ENCODE data around the gene ARHGDIB. TPM values are rescaled to one million over a fixed set of nuclear protein-coding genes. Genes with fewer than 3 reads are reported as not detected.

The ARHGDIB gene
- total and polyA plus RNA-seq, 2 of the 13 experiments (the other 11 are each of a cell fraction or from before 2014, with no cell fraction given): 0.11 to 0.87 TPM

- 26% methylated on average over 7 of the region's 7 CpGs for WGBS (ENCODE audit: low lambda C conversion rate)
- Histone ChIP-seq H2AFZ (ENCODE audit: low read length) (no peak overlapping the region), H3K79me2 (ENCODE audit: insufficient read depth, low read length) (no peaks in the 10 kb centered on the region), H3K4me2 (ENCODE audit: low read depth, low read length) (no peak overlapping the region), H3K9ac (ENCODE audit: insufficient read depth, low read depth, low read length) (no peak overlapping the region), H3K4me3 (replicated peaks in 1 of 3; ENCODE audit: insufficient read depth in 1 of 3, low read depth in 2 of 3, low read length in 3 of 3) (no peak overlapping the region), H3K9me3 (ENCODE audit: low read length) (no peaks in the 10 kb centered on the region), H3K27ac (ENCODE audit: extremely low read length, insufficient read depth, low read length) (no peak overlapping the region), H3K36me3 (replicated peaks in 1 of 2; ENCODE audit: control insufficient read depth in 1 of 2, insufficient read depth in 2 of 2, low read length in 2 of 2) (no peaks in the 10 kb centered on the region), H3K4me1 (ENCODE audit: insufficient read depth, low read length) (no peaks in the 10 kb centered on the region), H4K20me1 (ENCODE audit: insufficient read depth, low read length) (no peaks in the 10 kb centered on the region), H3K27me3 (ENCODE audit: control insufficient read depth in 1 of 2, insufficient read depth in 2 of 2, low read length in 2 of 2) (no peaks in the 10 kb centered on the region)
- ATAC-seq (no peak), FAIRE-seq (no peak), DNase-seq (ENCODE audit: low spot score) (no peak)
- ChIA-PET POLR2A (no interaction called here), CTCF (ENCODE audit: low intra/inter-chr PET ratio, low total read pairs) (no interaction called here)
- TF ChIP-seq FOXK1 (CRISPR knock-in tag; IDR thresholded peaks at IDR 0.05; ENCODE audit: borderline replicate concordance, low read depth) (no peak), KMT2A (CRISPR knock-in tag; IDR thresholded peaks at IDR 0.05) (no peak), CHCHD3 (CRISPR knock-in tag; IDR thresholded peaks at IDR 0.05) (no peak), DPF2 (CRISPR knock-in tag; IDR thresholded peaks at IDR 0.05; ENCODE audit: borderline replicate concordance, low read depth) (no peak), JARID2 (CRISPR knock-in tag; IDR thresholded peaks at IDR 0.05; ENCODE audit: insufficient replicate concordance) (no peak), ZSCAN20 (CRISPR knock-in tag; IDR thresholded peaks at IDR 0.05; ENCODE audit: borderline replicate concordance) (no peak), ZNF552 (CRISPR knock-in tag; IDR thresholded peaks at IDR 0.05; ENCODE audit: borderline replicate concordance) (no peak), ZNF234 (CRISPR knock-in tag; conservative IDR thresholded peaks at IDR 0.05) (no peak), ZNF704 (CRISPR knock-in tag; IDR thresholded peaks at IDR 0.05; ENCODE audit: borderline replicate concordance) (no peak), HMGXB4 (CRISPR knock-in tag; IDR thresholded peaks at IDR 0.05; ENCODE audit: borderline replicate concordance in 1 of 2, low read depth in 1 of 2) (no peak), ZSCAN31 (CRISPR knock-in tag; IDR thresholded peaks at IDR 0.05; ENCODE audit: low read depth) (no peak), NFIB (CRISPR knock-in tag; IDR thresholded peaks at IDR 0.05; ENCODE audit: borderline replicate concordance) (no peak)
- TF ChIP-seq, protein P1, sequence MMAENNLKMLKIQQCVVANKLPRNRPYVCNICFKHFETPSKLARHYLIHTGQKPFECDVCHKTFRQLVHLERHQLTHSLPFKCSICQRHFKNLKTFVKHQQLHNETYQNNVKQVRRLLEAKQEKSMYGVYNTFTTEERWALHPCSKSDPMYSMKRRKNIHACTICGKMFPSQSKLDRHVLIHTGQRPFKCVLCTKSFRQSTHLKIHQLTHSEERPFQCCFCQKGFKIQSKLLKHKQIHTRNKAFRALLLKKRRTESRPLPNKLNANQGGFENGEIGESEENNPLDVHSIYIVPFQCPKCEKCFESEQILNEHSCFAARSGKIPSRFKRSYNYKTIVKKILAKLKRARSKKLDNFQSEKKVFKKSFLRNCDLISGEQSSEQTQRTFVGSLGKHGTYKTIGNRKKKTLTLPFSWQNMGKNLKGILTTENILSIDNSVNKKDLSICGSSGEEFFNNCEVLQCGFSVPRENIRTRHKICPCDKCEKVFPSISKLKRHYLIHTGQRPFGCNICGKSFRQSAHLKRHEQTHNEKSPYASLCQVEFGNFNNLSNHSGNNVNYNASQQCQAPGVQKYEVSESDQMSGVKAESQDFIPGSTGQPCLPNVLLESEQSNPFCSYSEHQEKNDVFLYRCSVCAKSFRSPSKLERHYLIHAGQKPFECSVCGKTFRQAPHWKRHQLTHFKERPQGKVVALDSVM (CRISPR knock-in tag; IDR thresholded peaks at IDR 0.05): no peak
- no TSS peak for BruUV-seq (replicated peaks)
- in situ Hi-C loops (cut with HindIII; ENCODE audit: extremely low pct_ligation_motif_present, low pct_unique_long_range_greater_than_20kb) (no loop called here), intact Hi-C loops (cut with micrococcal nuclease; ENCODE audit: unreplicated experiment) (no loop called here)
Measured at GRCh38 chr12:14963520-14963919, 2.1 kb upstream of the ARHGDIB start.

All from HepG2 (cell line).